ENCODE data around the gene BAIAP2. TPM values are rescaled to one million over a fixed set of nuclear protein-coding genes. Genes with fewer than 3 reads are reported as not detected.

The BAIAP2 gene
- total and polyA plus RNA-seq, 2 donors (not counting 3 experiments of a cell fraction or from before 2014, with no cell fraction given): 12.3 to 18.6 TPM

GRCh38 chr17:81027591-81028505 lies 7.1 kb upstream of the BAIAP2 start:
- TF ChIP-seq POLR2A (IDR thresholded peaks at IDR 0.05; ENCODE audit: low read depth, low read length): no peak
- TF ChIP-seq POLR2AphosphoS5 (IDR thresholded peaks at IDR 0.05; ENCODE audit: insufficient read depth, low read depth, low read length): no peak
- TF ChIP-seq MAX (IDR thresholded peaks at IDR 0.05; ENCODE audit: insufficient read depth, insufficient read length): no peak
- no peak for TF ChIP-seq GATA2 (IDR thresholded peaks at IDR 0.05; ENCODE audit: insufficient read depth, insufficient read length, low read depth, low read length)
- no peak for TF ChIP-seq FOS (IDR thresholded peaks at IDR 0.05; ENCODE audit: borderline replicate concordance, insufficient read depth, low read length)
- TF ChIP-seq EZH2 (IDR thresholded peaks at IDR 0.05; ENCODE audit: borderline replicate concordance, low read depth, low read length, severe bottlenecking): no peak
- no peak for TF ChIP-seq MYC (IDR thresholded peaks at IDR 0.05; ENCODE audit: low read depth, low read length)
- no peak for TF ChIP-seq CTCF (IDR thresholded peaks at IDR 0.05; ENCODE audit: extremely low read depth in 1 of 2, insufficient read depth in 1 of 2, low read depth in 1 of 2, low read length in 2 of 2)
- TF ChIP-seq JUN (IDR thresholded peaks at IDR 0.05; ENCODE audit: borderline replicate concordance, insufficient read depth, insufficient read length, low read depth): no peak
- no peak overlapping the region for H3K9ac ChIP-seq (replicated peaks; ENCODE audit: extremely low read depth, insufficient read depth, low read length)
- ChIA-PET POLR2A (no interaction called here), CTCF (interaction anchor here (0.9 to 1.6 kb wide), 2 partner anchors 39 to 74 kb away, joined by 3 to 4 read pairs; no protein-coding TSS in a partner anchor)
- intact Hi-C loops (cut with micrococcal nuclease) (no loop called here), dilution Hi-C loops (cut with MboI; ENCODE audit: extremely low pct_ligation_motif_present, low sequenced_read_pairs) (no loop called here)
- no peaks in the 10 kb centered on the region for H3K9me3 ChIP-seq (replicated peaks; ENCODE audit: control insufficient read depth, insufficient read depth, low read length)
- FAIRE-seq (no peak), DNase-seq (ENCODE audit: low read depth, low spot score) (no peak)
- H3K4me2 ChIP-seq (ENCODE audit: insufficient read depth, low read length): no peak overlapping the region
- H3K27me3 ChIP-seq (ENCODE audit: control insufficient read depth in 2 of 2, insufficient read depth in 2 of 2, low read length in 2 of 2): peaks cover 0 to 2% of the 10 kb centered on the region in 2 experiments
- H4K20me1 ChIP-seq (replicated peaks; ENCODE audit: control insufficient read depth, extremely low read depth, insufficient read depth, low read length): no peaks in the 10 kb centered on the region
- H3K4me3 ChIP-seq (replicated peaks in 1 of 3; ENCODE audit: insufficient read depth in 1 of 3, low read depth in 1 of 3, low read length in 3 of 3): no peak overlapping the region
- H3K27ac ChIP-seq (ENCODE audit: insufficient read depth, low read depth, low read length): no peak overlapping the region
- H2AFZ ChIP-seq (ENCODE audit: low read depth, low read length): no peak overlapping the region
- peaks cover 0 to 2% of the 10 kb centered on the region in 2 experiments for H3K36me3 ChIP-seq (ENCODE audit: control insufficient read depth in 2 of 2, extremely low read depth in 1 of 2, insufficient read depth in 2 of 2, low read length in 2 of 2)
- BruUV-seq (replicated peaks): no TSS peak
- H3K4me1 ChIP-seq (ENCODE audit: control insufficient read depth, extremely low read depth, insufficient read depth, low read length): no peaks in the 10 kb centered on the region
- no peaks in the 10 kb centered on the region for H3K79me2 ChIP-seq (ENCODE audit: control insufficient read depth, insufficient read depth, low read length)
- H3K9me1 ChIP-seq (replicated peaks; ENCODE audit: control insufficient read depth, extremely low read depth, insufficient read depth, low read length): no peaks in the 10 kb centered on the region

Data from endothelial cell of umbilical vein (primary cell).